Parathyroid adenoma (tissue), 2 donors: ENCODE measurements around the gene PDZRN3.
"Not testable (repeated sequence)": the region's sequence is repeated elsewhere in the genome, so short reads cannot be mapped to it uniquely, and the experiment has no call there.

Experiments
- H2AFZ ChIP-seq: fragments of 300-600 bp; sonication (generic); one replicate; pipeline ENCODE4 v1.7.0; 2017; ENCODE audit warnings: antibody characterized with exemption, mild to moderate bottlenecking
- H3K27ac ChIP-seq: fragments of 300-600 bp; sonication (generic); one replicate; pipeline ENCODE4 v1.7.0; 2017
- H3K27me3 ChIP-seq: fragments of 300-600 bp; sonication (generic); one replicate; pipeline ENCODE4 v1.7.0; 2017; ENCODE audit warnings: low read length; ENCODE audit not compliant: control insufficient read depth, insufficient read depth
- H3K36me3 ChIP-seq: fragments of 300-600 bp; sonication (generic); one replicate; pipeline ENCODE4 v1.7.0; 2017; ENCODE audit warnings: low read length; ENCODE audit not compliant: control insufficient read depth, insufficient read depth
- H3K4me1 ChIP-seq: fragments of 300-600 bp; sonication (generic); one replicate; pipeline ENCODE4 v1.7.0; 2017; ENCODE audit warnings: control low read depth
- H3K4me2 ChIP-seq: fragments of 300-600 bp; sonication (generic); one replicate; pipeline ENCODE4 v1.7.0; 2017; ENCODE audit warnings: low read length
- H3K4me3 ChIP-seq: fragments of 300-600 bp; sonication (generic); one replicate; pipeline ENCODE4 v1.7.0; 2017; ENCODE audit warnings: low read depth, low read length
- H3K79me2 ChIP-seq: fragments of 300-600 bp; sonication (generic); one replicate; pipeline ENCODE4 v1.7.0; 2017; ENCODE audit warnings: control low read depth
- H3K9ac ChIP-seq: fragments of 300-600 bp; sonication (generic); one replicate; pipeline ENCODE4 v1.7.0; 2017; ENCODE audit warnings: mild to moderate bottlenecking
- H3K9me3 ChIP-seq: fragments of 300-600 bp; sonication (generic); one replicate; pipeline ENCODE4 v1.7.0; 2017; ENCODE audit warnings: low read length; ENCODE audit not compliant: control insufficient read depth
- CTCF ChIP-seq: fragments of 300-600 bp; sonication (generic); IDR thresholded peaks from one replicate; pipeline ENCODE4 v1.7.0; 2017; ENCODE audit warnings: antibody characterized with exemption, mild to moderate bottlenecking
- donor health status: primary hyperparathyroidism.

PDZRN3 gene

GRCh38 chr3:73571238-73571794 lies 53.4 kb downstream of the PDZRN3 start:
- H2AFZ ChIP-seq = no peak overlapping the region
- H3K9ac ChIP-seq = no peak overlapping the region
- no peaks in the 10 kb centered on the region for H3K27me3 ChIP-seq
- H3K4me1 ChIP-seq = no peaks in the 10 kb centered on the region
- no peaks in the 10 kb centered on the region for H3K79me2 ChIP-seq
- no peaks in the 10 kb centered on the region for H3K36me3 ChIP-seq
- no peak overlapping the region for H3K4me3 ChIP-seq
- no peaks in the 10 kb centered on the region for H3K9me3 ChIP-seq
- TF ChIP-seq CTCF = no peak
- H3K4me2 ChIP-seq = no peak overlapping the region
- H3K27ac ChIP-seq = no peak overlapping the region

GRCh38 chr3:73569246-73569760 lies 55.4 kb downstream of the PDZRN3 start:
- no peaks in the 10 kb centered on the region for H3K36me3 ChIP-seq
- no peak overlapping the region for H3K27ac ChIP-seq
- no peaks in the 10 kb centered on the region for H3K27me3 ChIP-seq
- no peak for TF ChIP-seq CTCF
- no peak overlapping the region for H3K9ac ChIP-seq
- no peak overlapping the region for H3K4me2 ChIP-seq
- no peaks in the 10 kb centered on the region for H3K9me3 ChIP-seq
- H3K4me3 ChIP-seq = no peak overlapping the region
- H3K4me1 ChIP-seq = no peaks in the 10 kb centered on the region
- no peaks in the 10 kb centered on the region for H3K79me2 ChIP-seq
- no peak overlapping the region for H2AFZ ChIP-seq

GRCh38 chr3:73568371-73568862 lies 56.3 kb downstream of the PDZRN3 start:
- H3K36me3 ChIP-seq = no peaks in the 10 kb centered on the region
- H3K4me1 ChIP-seq = no peaks in the 10 kb centered on the region
- H3K27me3 ChIP-seq = no peaks in the 10 kb centered on the region
- no peaks in the 10 kb centered on the region for H3K9me3 ChIP-seq
- no peak overlapping the region for H3K9ac ChIP-seq
- H2AFZ ChIP-seq = no peak overlapping the region
- H3K4me3 ChIP-seq = no peak overlapping the region
- H3K79me2 ChIP-seq = no peaks in the 10 kb centered on the region
- no peak overlapping the region for H3K4me2 ChIP-seq
- TF ChIP-seq CTCF = no peak
- no peak overlapping the region for H3K27ac ChIP-seq

- not testable (repeated sequence) for H3K9me3 ChIP-seq, H3K9ac ChIP-seq, H3K27ac ChIP-seq, H3K4me3 ChIP-seq, H3K27me3 ChIP-seq, H3K4me1 ChIP-seq, H3K4me2 ChIP-seq, H3K36me3 ChIP-seq, H3K79me2 ChIP-seq, H2AFZ ChIP-seq
Measured at GRCh38 chr3:73565374-73565773, 59.4 kb downstream of the PDZRN3 start.

- H3K4me2 ChIP-seq = no peak overlapping the region
- no peaks in the 10 kb centered on the region for H3K4me1 ChIP-seq
- H3K27ac ChIP-seq = no peak overlapping the region
- no peaks in the 10 kb centered on the region for H3K27me3 ChIP-seq
- H3K79me2 ChIP-seq = no peaks in the 10 kb centered on the region
- no peaks in the 10 kb centered on the region for H3K9me3 ChIP-seq
- no peak overlapping the region for H3K9ac ChIP-seq
- no peaks in the 10 kb centered on the region for H3K36me3 ChIP-seq
- no peak overlapping the region for H2AFZ ChIP-seq
- TF ChIP-seq CTCF = no peak
- no peak overlapping the region for H3K4me3 ChIP-seq
Measured at GRCh38 chr3:73563896-73564582, 60.7 kb downstream of the PDZRN3 start.
